Loucy (cell line): ENCODE results near the gene HLA-B.
A peak's percentile ranks its signal among the peaks of the same experiment; 100 is the strongest.
"Not testable (repeated sequence)": the region's sequence is repeated elsewhere in the genome, so short reads cannot be mapped to it uniquely, and the experiment has no call there.

Experiments
- H2AFZ ChIP-seq: fragments of 200-600 bp; sonication (generic); 2 replicates; pipeline ENCODE4 v1.6.0; 2016; ENCODE audit warnings: antibody characterized with exemption, mild to moderate bottlenecking, low read length, moderate library complexity
- H3F3A ChIP-seq: fragments of 200-600 bp; 2 replicates; pipeline ENCODE4 v1.6.0; 2016; ENCODE audit warnings: antibody characterized with exemption, low read depth, mild to moderate bottlenecking
- H3K27me3 ChIP-seq: fragments of 200-600 bp; sonication (generic); 2 replicates; pipeline ENCODE4 v1.6.1; 2014; ENCODE audit warnings: low read length, mild to moderate bottlenecking; ENCODE audit not compliant: insufficient read depth, poor library complexity, severe bottlenecking
- H3K36me3 ChIP-seq: fragments of 200-600 bp; sonication (generic); 2 replicates; pipeline ENCODE4 v1.6.1; 2016; ENCODE audit warnings: low read length; ENCODE audit not compliant: insufficient read depth
- H3K4me1 ChIP-seq: fragments of 200-600 bp; sonication (generic); 2 replicates; pipeline ENCODE4 v1.5.1; 2014; ENCODE audit warnings: low read length, mild to moderate bottlenecking; ENCODE audit not compliant: insufficient read depth, poor library complexity, severe bottlenecking
- H3K4me2 ChIP-seq: fragments of 200-600 bp; sonication (generic); 2 replicates; pipeline ENCODE4 v1.6.0; 2014; ENCODE audit warnings: antibody characterized with exemption, low read length, low read depth, mild to moderate bottlenecking; ENCODE audit not compliant: poor library complexity, severe bottlenecking
- H3K4me3 ChIP-seq: fragments of 200-600 bp; sonication (generic); 2 replicates; pipeline ENCODE4 v1.5.1; 2014; ENCODE audit warnings: low read length, mild to moderate bottlenecking, mixed read lengths; ENCODE audit not compliant: poor library complexity, severe bottlenecking
- H3K79me2 ChIP-seq: fragments of 200-600 bp; sonication (generic); 2 replicates; pipeline ENCODE4 v1.6.1; 2014; ENCODE audit warnings: low read length; ENCODE audit not compliant: insufficient read depth
- H3K9ac ChIP-seq: fragments of 200-600 bp; sonication (generic); 2 replicates; pipeline ENCODE4 v1.6.0; 2014; ENCODE audit warnings: mild to moderate bottlenecking, low read depth, low read length, moderate library complexity; ENCODE audit not compliant: poor library complexity, severe bottlenecking
- H3K9me2 ChIP-seq: fragments of 200-600 bp; sonication (generic); replicated peaks from 2 replicates; pipeline ENCODE4 v1.6.1; 2016; ENCODE audit warnings: low read depth, low read length, mixed read lengths
- H3K9me3 ChIP-seq: fragments of 200-600 bp; sonication (generic); 2 replicates; pipeline ENCODE4 v1.6.1; 2014; ENCODE audit warnings: mild to moderate bottlenecking, antibody characterized with exemption, low read length, low read depth; ENCODE audit not compliant: insufficient read depth
- H4K20me1 ChIP-seq: fragments of 200-600 bp; sonication (generic); 2 replicates; pipeline ENCODE4 v1.6.0; 2014; ENCODE audit warnings: antibody characterized with exemption, low read length, mild to moderate bottlenecking; ENCODE audit not compliant: insufficient read depth, poor library complexity, severe bottlenecking
- EZH2phosphoT487 ChIP-seq: fragments of 200-600 bp; IDR thresholded peaks from 2 replicates; pipeline ENCODE4 v1.6.1; 2018; ENCODE audit warnings: antibody characterized with exemption, mild to moderate bottlenecking, moderate library complexity, borderline replicate concordance
- TF ChIP-seq, protein P1 (sequence below): fragments of 200-600 bp; sonication (generic); conservative IDR thresholded peaks from 2 replicates; pipeline ENCODE4 v1.5.1; 2014; ENCODE audit warnings: mild to moderate bottlenecking, antibody characterized with exemption, low read length

The HLA-B gene

DNA sequence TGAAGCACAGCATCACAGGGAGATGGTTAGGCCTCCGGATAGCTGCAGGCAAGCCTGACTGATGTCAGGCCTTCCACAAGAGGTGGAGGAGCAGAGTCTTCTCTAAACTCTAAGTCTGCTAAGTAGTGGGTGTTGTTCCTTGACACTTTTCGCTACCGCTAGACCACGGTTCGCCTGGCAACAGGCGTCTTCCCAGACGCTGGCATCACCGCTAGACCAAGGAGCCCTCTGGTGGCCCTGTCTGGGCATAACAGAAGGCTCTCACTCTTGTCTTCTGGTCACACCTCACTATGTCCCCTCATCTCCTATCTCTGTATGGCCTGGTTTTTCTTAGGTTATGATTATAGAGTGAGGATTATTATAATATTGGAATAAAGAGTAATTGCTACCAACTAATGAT is 17.1 kb upstream of the HLA-B start:
- not testable (repeated sequence) for H3K27me3 ChIP-seq, H3K9ac ChIP-seq, H3K36me3 ChIP-seq, H3K4me3 ChIP-seq, H3K4me1 ChIP-seq, H3F3A ChIP-seq, H3K79me2 ChIP-seq, H3K9me2 ChIP-seq, H3K4me2 ChIP-seq, H3K9me3 ChIP-seq, H2AFZ ChIP-seq, H4K20me1 ChIP-seq
- TF ChIP-seq, protein P1, sequence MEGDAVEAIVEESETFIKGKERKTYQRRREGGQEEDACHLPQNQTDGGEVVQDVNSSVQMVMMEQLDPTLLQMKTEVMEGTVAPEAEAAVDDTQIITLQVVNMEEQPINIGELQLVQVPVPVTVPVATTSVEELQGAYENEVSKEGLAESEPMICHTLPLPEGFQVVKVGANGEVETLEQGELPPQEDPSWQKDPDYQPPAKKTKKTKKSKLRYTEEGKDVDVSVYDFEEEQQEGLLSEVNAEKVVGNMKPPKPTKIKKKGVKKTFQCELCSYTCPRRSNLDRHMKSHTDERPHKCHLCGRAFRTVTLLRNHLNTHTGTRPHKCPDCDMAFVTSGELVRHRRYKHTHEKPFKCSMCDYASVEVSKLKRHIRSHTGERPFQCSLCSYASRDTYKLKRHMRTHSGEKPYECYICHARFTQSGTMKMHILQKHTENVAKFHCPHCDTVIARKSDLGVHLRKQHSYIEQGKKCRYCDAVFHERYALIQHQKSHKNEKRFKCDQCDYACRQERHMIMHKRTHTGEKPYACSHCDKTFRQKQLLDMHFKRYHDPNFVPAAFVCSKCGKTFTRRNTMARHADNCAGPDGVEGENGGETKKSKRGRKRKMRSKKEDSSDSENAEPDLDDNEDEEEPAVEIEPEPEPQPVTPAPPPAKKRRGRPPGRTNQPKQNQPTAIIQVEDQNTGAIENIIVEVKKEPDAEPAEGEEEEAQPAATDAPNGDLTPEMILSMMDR, result peak; percentile 41

DNA sequence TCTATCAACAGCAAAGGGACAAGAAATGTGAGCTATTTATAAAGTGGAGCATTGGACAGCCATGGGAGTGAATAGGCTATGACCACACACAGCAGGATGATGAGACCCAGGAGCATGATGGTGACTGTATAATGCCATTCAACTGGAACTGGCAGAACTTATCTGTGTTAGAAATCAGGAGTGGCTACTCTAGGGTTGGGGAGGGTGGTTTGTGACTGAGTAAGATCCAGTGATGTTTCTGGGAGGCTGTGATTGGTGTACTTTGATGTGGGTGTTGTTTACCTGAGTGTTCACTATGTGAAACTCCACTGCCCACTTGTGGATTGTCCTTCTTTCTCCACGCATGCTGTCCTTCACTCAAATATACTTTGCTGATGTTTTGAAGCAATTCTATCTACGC is 11.5 kb upstream of the HLA-B start:
- peaks cover 6% of the 10 kb centered on the region for H3K27me3 ChIP-seq

GRCh38 chr6:31366693-31367470 is 9.9 kb upstream of the HLA-B start:
- H3K79me2 ChIP-seq, result no peaks in the 10 kb centered on the region
- no peaks in the 10 kb centered on the region for H3F3A ChIP-seq
- TF ChIP-seq EZH2phosphoT487, result no peak
- TF ChIP-seq, protein P1, result peak; percentile 96
- H3K4me1 ChIP-seq, result peaks cover 9% of the 10 kb centered on the region
- peak overlapping the region; percentile 93 for H2AFZ ChIP-seq
- H3K36me3 ChIP-seq, result no peaks in the 10 kb centered on the region
- H3K9ac ChIP-seq, result peak overlapping the region; percentile 7
- H3K9me3 ChIP-seq, result 0 out of 2 replicates have a peak, but pooled peaks cover under 1% of the 10 kb centered on the region
- no peaks in the 10 kb centered on the region for H4K20me1 ChIP-seq
- H3K27me3 ChIP-seq, result peaks cover 3% of the 10 kb centered on the region
- peak overlapping the region; percentile 70 for H3K4me2 ChIP-seq
- no peaks in the 10 kb centered on the region for H3K9me2 ChIP-seq
- H3K4me3 ChIP-seq, result peak overlapping the region; percentile 59

More for the DNA sequence above, 11.5 kb upstream of the HLA-B start:
- Histone ChIP-seq H4K20me1 (no peaks in the 10 kb centered on the region), H3F3A (no peaks in the 10 kb centered on the region), H3K79me2 (no peaks in the 10 kb centered on the region), H2AFZ (no peak overlapping the region), H3K4me3 (no peak overlapping the region), H3K9me3 (0 out of 2 replicates have a peak, but pooled peaks cover 3% of the 10 kb centered on the region), H3K36me3 (no peaks in the 10 kb centered on the region), H3K4me2 (no peak overlapping the region), H3K9ac (no peak overlapping the region), H3K9me2 (no peaks in the 10 kb centered on the region), H3K4me1 (peaks cover 9% of the 10 kb centered on the region)
- TF ChIP-seq, protein P1, result peak; percentile 24
- no peak for TF ChIP-seq EZH2phosphoT487
